ENCODE results near the gene PHLPP1. TPM values are rescaled to one million over a fixed set of nuclear protein-coding genes. Genes with fewer than 3 reads are reported as not detected.

The PHLPP1 gene
- total RNA-seq, 2 experiments from 2014 or later, result 9.0 to 12.4 TPM

- intact Hi-C loops (cut with micrococcal nuclease; ENCODE audit: unreplicated experiment), result no loop called here
- Histone ChIP-seq H3K4me2 (ENCODE audit: low read length) (no peak overlapping the region), H3K9me3 (ENCODE audit: low read length) (no peaks in the 10 kb centered on the region), H3K9me2 (ENCODE audit: insufficient read depth, low read length) (no peaks in the 10 kb centered on the region), H2AFZ (ENCODE audit: low read length) (no peak overlapping the region), H3K27ac (ENCODE audit: low read depth, low read length, poor library complexity, severe bottlenecking) (no peak overlapping the region), H3K36me3 (ENCODE audit: insufficient read depth, low read length) (peaks cover 9% of the 10 kb centered on the region; the same call in 1 of the 2 replicates), H3K4me1 (ENCODE audit: insufficient read depth, low read length, poor library complexity, severe bottlenecking) (no peaks in the 10 kb centered on the region), H3K79me2 (ENCODE audit: insufficient read depth, low read depth, low read length) (no peaks in the 10 kb centered on the region), H4K20me1 (ENCODE audit: insufficient read depth, low read length) (no peaks in the 10 kb centered on the region), H3K4me3 (ENCODE audit: low read depth, low read length, poor library complexity, severe bottlenecking) (no peak overlapping the region)
- no peak for DNase-seq (ENCODE audit: low spot score)
- ChIA-PET POLR2A (interaction anchor here (1.0 to 1.2 kb wide), 2 partner anchors 14 to 20 kb away, joined by 4 read pairs; no protein-coding TSS in a partner anchor), CTCF (ENCODE audit: unreplicated experiment) (no interaction called here)
- BruUV-seq (replicated peaks), result no TSS peak
- TF ChIP-seq EZH2phosphoT487 (IDR thresholded peaks at IDR 0.05; ENCODE audit: borderline replicate concordance, low read depth, low read length), result no peak
- no peak for TF ChIP-seq CTCF (conservative IDR thresholded peaks at IDR 0.05; ENCODE audit: low read length)
These were observed 185.0 kb downstream of the PHLPP1 start for GRCh38 chr18:62900132-62900883.

GRCh38 chr18:62902776-62903175 lies 187.4 kb downstream of the PHLPP1 start:
- Histone ChIP-seq H3K9me3 (ENCODE audit: low read length) (no peaks in the 10 kb centered on the region), H3K27ac (ENCODE audit: low read depth, low read length, poor library complexity, severe bottlenecking) (no peak overlapping the region), H3K4me2 (ENCODE audit: low read length) (no peak overlapping the region), H3K79me2 (ENCODE audit: insufficient read depth, low read depth, low read length) (no peaks in the 10 kb centered on the region), H3K36me3 (ENCODE audit: insufficient read depth, low read length) (peaks cover 9% of the 10 kb centered on the region; the same call in 1 of the 2 replicates), H3K9me2 (ENCODE audit: insufficient read depth, low read length) (no peaks in the 10 kb centered on the region), H3K4me1 (ENCODE audit: insufficient read depth, low read length, poor library complexity, severe bottlenecking) (no peaks in the 10 kb centered on the region), H4K20me1 (ENCODE audit: insufficient read depth, low read length) (no peaks in the 10 kb centered on the region), H3K4me3 (ENCODE audit: low read depth, low read length, poor library complexity, severe bottlenecking) (no peak overlapping the region), H2AFZ (ENCODE audit: low read length) (no peak overlapping the region)
- TF ChIP-seq EZH2phosphoT487 (IDR thresholded peaks at IDR 0.05; ENCODE audit: borderline replicate concordance, low read depth, low read length) (no peak), CTCF (conservative IDR thresholded peaks at IDR 0.05; ENCODE audit: low read length) (no peak)
- no peak for DNase-seq (ENCODE audit: low spot score)
- ChIA-PET POLR2A (no interaction called here), CTCF (ENCODE audit: unreplicated experiment) (no interaction called here)
- intact Hi-C loops (cut with micrococcal nuclease; ENCODE audit: unreplicated experiment), result no loop called here
- BruUV-seq (replicated peaks), result no TSS peak

All from OCI-LY7 (cell line).